ENCODE data around the gene TMEM209.
"Not testable (repeated sequence)": the region's sequence is repeated elsewhere in the genome, so short reads cannot be mapped to it uniquely, and the experiment has no call there.

TMEM209 gene

GRCh38 chr7:130216750-130217149 is 11.5 kb upstream of the TMEM209 start:
- no peak for DNase-seq

GRCh38 chr7:130216025-130216424 is 10.8 kb upstream of the TMEM209 start:
- DNase-seq = no peak

- DNase-seq = no peak
Observed at GRCh38 chr7:130213828-130214227, 8.6 kb upstream of the TMEM209 start.

GRCh38 chr7:130210181-130210935 is 5.2 kb upstream of the TMEM209 start:
- no peak for DNase-seq

- DNase-seq = no peak
Observed at GRCh38 chr7:130208516-130208915, 3.3 kb upstream of the TMEM209 start.

GRCh38 chr7:130207642-130208041 is 2.4 kb upstream of the TMEM209 start, which contains the start of gene SSMEM1:
Gene SSMEM1 (plus strand): TSS chr7:130207860. CDS start chr7:130207911, 51 bp downstream.
- no peak for DNase-seq

GRCh38 chr7:130207033-130207432 is 1.8 kb upstream of the TMEM209 start:
- no peak for DNase-seq

- no peak for DNase-seq
Observed at GRCh38 chr7:130201796-130202195, 3.4 kb downstream of the TMEM209 start.

GRCh38 chr7:130197094-130197493 is 8.1 kb downstream of the TMEM209 start:
- no peak for DNase-seq

GRCh38 chr7:130196476-130196875 is 8.7 kb downstream of the TMEM209 start:
- DNase-seq = no peak

- DNase-seq = no peak
Observed at GRCh38 chr7:130195396-130195795, 9.8 kb downstream of the TMEM209 start.

- DNase-seq = no peak
Observed at GRCh38 chr7:130191791-130192190, 13.4 kb downstream of the TMEM209 start.

GRCh38 chr7:130189343-130189742 is 15.9 kb downstream of the TMEM209 start:
- no peak for DNase-seq

- no peak for DNase-seq
Observed at GRCh38 chr7:130187360-130187759, 17.8 kb downstream of the TMEM209 start.

GRCh38 chr7:130184349-130184748 is 20.9 kb downstream of the TMEM209 start:
- DNase-seq = not testable (repeated sequence)

- no peak for DNase-seq
Observed at GRCh38 chr7:130182990-130183389, 22.2 kb downstream of the TMEM209 start.

- DNase-seq = no peak
Observed at GRCh38 chr7:130181263-130181605, 24.0 kb downstream of the TMEM209 start.

GRCh38 chr7:130180571-130181262 is 24.5 kb downstream of the TMEM209 start:
- no peak for DNase-seq

GRCh38 chr7:130179631-130180030 is 25.6 kb downstream of the TMEM209 start:
- no peak for DNase-seq

- DNase-seq = no peak
Observed at GRCh38 chr7:130178251-130178650, 27.0 kb downstream of the TMEM209 start.

- DNase-seq = no peak
Observed at GRCh38 chr7:130174237-130174959, 30.8 kb downstream of the TMEM209 start.

GRCh38 chr7:130162196-130162595 is 43.0 kb downstream of the TMEM209 start:
- no peak for DNase-seq

GRCh38 chr7:130160455-130160854 is 44.8 kb downstream of the TMEM209 start:
- DNase-seq = no peak

GRCh38 chr7:130160023-130160422 is 45.2 kb downstream of the TMEM209 start:
- DNase-seq = no peak

All from CD4-positive, alpha-beta T cell treated with Interleukin-6 for 4 hours (primary cell).